Endodermal cell (in vitro differentiated cells): ENCODE measurements around the gene HDAC11. TPM values are rescaled to one million over a fixed set of nuclear protein-coding genes. Genes with fewer than 3 reads are reported as not detected.

Source experiments
- DNase-seq: peaks from one replicate; pipeline ENCODE4 v3.0.0-alpha.2; 2017
- H3K27ac ChIP-seq: 2 replicates; pipeline ENCODE4 v1.5.1; 2013; ENCODE audit warnings: mild to moderate bottlenecking, low read depth, low read length, moderate library complexity
- H3K27me3 ChIP-seq: 2 replicates; pipeline ENCODE4 v1.6.1; 2013; ENCODE audit warnings: mild to moderate bottlenecking, low read length, moderate library complexity; ENCODE audit not compliant: insufficient read depth, control insufficient read depth, poor library complexity, severe bottlenecking
- H3K36me3 ChIP-seq: 2 replicates; pipeline ENCODE4 v1.7.0; 2013; ENCODE audit warnings: mild to moderate bottlenecking, low read length, moderate library complexity; ENCODE audit not compliant: control insufficient read depth, insufficient read depth
- H3K4me1 ChIP-seq: one replicate; pipeline ENCODE4 v1.7.0; 2013; ENCODE audit warnings: low read length; ENCODE audit not compliant: control insufficient read depth, insufficient read depth
- H3K4me3 ChIP-seq: 2 replicates; pipeline ENCODE4 v1.5.1; 2013; ENCODE audit warnings: mild to moderate bottlenecking, low read length, moderate library complexity
- H3K9ac ChIP-seq: 2 replicates; pipeline ENCODE4 v1.6.1; 2013; ENCODE audit warnings: mild to moderate bottlenecking, low read length, moderate library complexity; ENCODE audit not compliant: poor library complexity, severe bottlenecking; ENCODE audit errors: extremely low read depth
- H3K9me3 ChIP-seq: 2 replicates; pipeline ENCODE4 v1.6.1; 2013; ENCODE audit warnings: mild to moderate bottlenecking, low read length, moderate library complexity; ENCODE audit not compliant: control insufficient read depth
- H3K27ac Mint-ChIP-seq: 2 replicates; pipeline ENCODE4 v1.8.0; 2020; ENCODE audit warnings: mixed read lengths
- H3K27me3 Mint-ChIP-seq: 2 replicates; pipeline ENCODE4 v1.8.0; 2021; ENCODE audit warnings: mild to moderate bottlenecking, mixed read lengths; ENCODE audit not compliant: insufficient read depth
- H3K36me3 Mint-ChIP-seq: 2 replicates; pipeline ENCODE4 v1.8.0; 2020; ENCODE audit warnings: low read depth, mixed read lengths
- H3K4me1 Mint-ChIP-seq: 2 replicates; pipeline ENCODE4 v1.8.0; 2020; ENCODE audit warnings: mixed read lengths
- H3K4me3 Mint-ChIP-seq: 2 replicates; pipeline ENCODE4 v1.8.0; 2020; ENCODE audit warnings: mild to moderate bottlenecking, moderate library complexity, mixed read lengths
- H3K9me3 Mint-ChIP-seq: 2 replicates; pipeline ENCODE4 v1.8.0; 2020; ENCODE audit warnings: mild to moderate bottlenecking, mixed read lengths
- CTCF ChIP-seq: fragments of 200-600 bp; sonication (generic); conservative IDR thresholded peaks from 2 replicates; pipeline ENCODE4 v1.5.0; 2021; ENCODE audit warnings: antibody characterized with exemption, mild to moderate bottlenecking
- WGBS, 2 experiments: methylation state at CpG; one replicate each; pipeline versions ENCODE4 v1.1.5 to v1.1.7; 2013; ENCODE audit warnings: missing lambda C conversion rate in 2 of 2, mixed read lengths in 1 of 2; ENCODE audit not compliant: insufficient coverage in 1 of 2, insufficient read length in 1 of 2; 5-methylcytosine and 5-hydroxymethylcytosine counted together
- total RNA-seq, 2 donors: library from RNA; stranded (reverse); fragmentation: NEBNext Ultra II Directional in 1 of 2; extraction: Animal tissue kit (Norgen Biotek cat#: 25700) in 1 of 2; gene quantifications; 2 replicates in 1 of 2; 3 replicates in 1 of 2; pipeline ENCODE4 v1.2.1, GENCODE V29; 2021

HDAC11 gene
- total RNA-seq, 2 donors from 2014 or later: 17.0 to 17.1 TPM

- Histone ChIP-seq H3K27me3 (peaks cover 9% of the 10 kb centered on the region), H3K4me1 (peaks cover 2% of the 10 kb centered on the region), H3K9me3 (no peaks in the 10 kb centered on the region), H3K27ac (peak overlapping the region; percentile 57), H3K4me3 (no peak overlapping the region), H3K9ac (no peak overlapping the region), H3K36me3 (no peaks in the 10 kb centered on the region)
- Mint-ChIP-seq H3K4me3 (no peak overlapping the region), H3K4me1 (peaks cover 25% of the 10 kb centered on the region), H3K9me3 (no peaks in the 10 kb centered on the region), H3K27me3 (peaks cover 11% of the 10 kb centered on the region), H3K36me3 (no peaks in the 10 kb centered on the region), H3K27ac (no peak overlapping the region)
- 19 to 39% methylated on average over 4 to 6 of the region's 6 CpGs for WGBS, 2 experiments
- DNase-seq: no peak
- no peak for TF ChIP-seq CTCF
Observed at GRCh38 chr3:13477943-13478342, 2.2 kb upstream of the HDAC11 start.

- peak overlapping the region; percentile 95 for H3K27ac Mint-ChIP-seq
- Histone ChIP-seq H3K36me3 (no peaks in the 10 kb centered on the region), H3K9me3 (no peaks in the 10 kb centered on the region), H3K4me1 (peaks cover 2% of the 10 kb centered on the region), H3K27me3 (peaks cover 9% of the 10 kb centered on the region), H3K9ac (peak overlapping the region; percentile 78), H3K27ac (peak overlapping the region; percentile 98), H3K4me3 (peak overlapping the region; percentile 86)
- no peak for DNase-seq
- H3K36me3 Mint-ChIP-seq: peaks cover 2% of the 10 kb centered on the region
- H3K4me1 Mint-ChIP-seq: peaks cover 25% of the 10 kb centered on the region
- H3K9me3 Mint-ChIP-seq: no peaks in the 10 kb centered on the region
- H3K27me3 Mint-ChIP-seq: peaks cover 11% of the 10 kb centered on the region
- TF ChIP-seq CTCF: no peak
- H3K4me3 Mint-ChIP-seq: peak overlapping the region; percentile 79
- 8 to 19% methylated on average over 4 to 13 of the region's 13 CpGs for WGBS, 2 experiments
Observed at GRCh38 chr3:13479332-13479581, 849 bp upstream of the HDAC11 start.

GRCh38 chr3:13480340-13481318, 523 bp downstream of the HDAC11 start:
- WGBS, 2 experiments: 23 to 91% methylated on average over 17 to 70 of the region's 70 CpGs
- H3K4me3 Mint-ChIP-seq: peak overlapping the region; percentile 79
- no peak for TF ChIP-seq CTCF
- H3K4me3 ChIP-seq: peak overlapping the region; percentile 80
- H3K9me3 Mint-ChIP-seq: no peaks in the 10 kb centered on the region
- no peaks in the 10 kb centered on the region for H3K36me3 ChIP-seq
- peak overlapping the region; percentile 34 for H3K9ac ChIP-seq
- H3K36me3 Mint-ChIP-seq: peaks cover 2% of the 10 kb centered on the region
- H3K27ac ChIP-seq: no peak overlapping the region
- peaks cover 2% of the 10 kb centered on the region for H3K4me1 ChIP-seq
- H3K27ac Mint-ChIP-seq: peak overlapping the region; percentile 55
- H3K9me3 ChIP-seq: no peaks in the 10 kb centered on the region
- DNase-seq: peak; percentile 84
- H3K27me3 Mint-ChIP-seq: peaks cover 11% of the 10 kb centered on the region
- H3K27me3 ChIP-seq: peaks cover 9% of the 10 kb centered on the region
- H3K4me1 Mint-ChIP-seq: peaks cover 23% of the 10 kb centered on the region
